DND-41 (cell line): ENCODE data around the gene PAK1.

Experiments
- CTCF ChIP-seq: IDR thresholded peaks from 2 replicates; pipeline ENCODE4 v1.5.1; 2012; ENCODE audit warnings: borderline replicate concordance, low read length, moderate library complexity, mild to moderate bottlenecking; ENCODE audit not compliant: poor library complexity, severe bottlenecking; ENCODE audit errors: extremely low read depth
- EZH2 ChIP-seq: IDR thresholded peaks from 3 replicates; pipeline ENCODE4 v1.6.1; 2012; ENCODE audit warnings: borderline replicate concordance, low read depth, mild to moderate bottlenecking, moderate library complexity, low read length, inconsistent platforms; ENCODE audit not compliant: severe bottlenecking

GRCh38 chr11:77423624-77424023 is 50.3 kb downstream of the PAK1 start:
- no peak for TF ChIP-seq CTCF
- no peak for TF ChIP-seq EZH2
